Measurements from ENCODE around the gene KLF3.
"Not testable (repeated sequence)": the region's sequence is repeated elsewhere in the genome, so short reads cannot be mapped to it uniquely, and the experiment has no call there.

- TF ChIP-seq CTCF, POLR2A (IDR thresholded peaks at IDR 0.05): not testable (repeated sequence)
Observed at GRCh38 chr4:38622340-38622739, 41.7 kb upstream of the KLF3 start.

Data from right lobe of liver (tissue), 4 donors.